HepG2 (cell line): ENCODE measurements around the gene KIF3A. TPM values are rescaled to one million over a fixed set of nuclear protein-coding genes. Genes with fewer than 3 reads are reported as not detected.

Experiments
- DNMT1 ChIP-seq: sonication (generic); formaldehyde crosslinking; IDR thresholded peaks from 2 replicates; pipeline ENCODE4 v1.5.1; 2020; ENCODE audit warnings: mild to moderate bottlenecking, missing genetic modification reagents
- HOXA7 ChIP-seq: sonication (generic); formaldehyde crosslinking; IDR thresholded peaks from 2 replicates; pipeline ENCODE4 v1.8.1; 2022; ENCODE audit warnings: mild to moderate bottlenecking, missing genetic modification reagents, moderate library complexity
- KDM6A ChIP-seq: IDR thresholded peaks from 2 replicates; pipeline ENCODE4 v1.6.1; 2016; ENCODE audit warnings: low read depth
- NFIB ChIP-seq: sonication (generic); formaldehyde crosslinking; IDR thresholded peaks from 2 replicates; pipeline ENCODE4 v1.9.0; 2021; ENCODE audit warnings: missing genetic modification reagents, mild to moderate bottlenecking, borderline replicate concordance
- NONO ChIP-seq, 2 experiments: fragments of 450-650 bp in 1 of 2; sonication (generic) in 1 of 2; formaldehyde crosslinking in 1 of 2; IDR thresholded peaks in 1 of 2; conservative IDR thresholded peaks in 1 of 2; 2 replicates each; pipeline versions ENCODE4 v1.6.1 to v1.8.0; 2017 to 2022; ENCODE audit warnings: mild to moderate bottlenecking in 1 of 2, missing genetic modification reagents in 1 of 2, moderate library complexity in 1 of 2
- NR2F2 ChIP-seq: IDR thresholded peaks from 2 replicates; pipeline ENCODE4 v1.6.1; 2012; ENCODE audit warnings: low read depth, inconsistent platforms, borderline replicate concordance
- SAP130 ChIP-seq: IDR thresholded peaks from 2 replicates; pipeline ENCODE4 v1.6.1; 2016; ENCODE audit warnings: low read depth
- ZFP62 ChIP-seq: sonication (generic); formaldehyde crosslinking; IDR thresholded peaks from 2 replicates; pipeline ENCODE4 v1.4.0; 2020; ENCODE audit warnings: missing genetic modification reagents
- ZNF550 ChIP-seq: sonication (generic); formaldehyde crosslinking; IDR thresholded peaks from 2 replicates; pipeline ENCODE4 v1.4.0; 2020; ENCODE audit warnings: mild to moderate bottlenecking, missing genetic modification reagents, borderline replicate concordance
- ZNF557 ChIP-seq: sonication (generic); formaldehyde crosslinking; IDR thresholded peaks from 2 replicates; pipeline ENCODE4 v1.4.0; 2020; ENCODE audit warnings: missing genetic modification reagents
- ZNF644 ChIP-seq: IDR thresholded peaks from 2 replicates; pipeline ENCODE4 v1.6.1; 2016; ENCODE audit warnings: low read depth
- ZNF879 ChIP-seq: sonication (generic); formaldehyde crosslinking; IDR thresholded peaks from 2 replicates; pipeline ENCODE4 v1.8.1; 2023; ENCODE audit warnings: missing genetic modification reagents
- polyA plus RNA-seq, 8 experiments: library from polyadenylated mRNA; depleted of rRNA in 3 of 8; stranded (reverse) in 7 of 8; unstranded in 1 of 8; fragments of >200 nt; fragmentation: Illumina TruSeq in 4 of 8; extraction: Trizol in 4 of 8; gene quantifications; 2 replicates each; pipeline versions ENCODE4 v1.2.1 to v1.2.3, GENCODE V29; 2011 to 2016; ENCODE audit warnings: low read depth in 4 of 8, missing spikeins in 1 of 8, mixed read lengths in 1 of 8; ENCODE audit not compliant: insufficient read depth in 1 of 8
- total RNA-seq, 5 experiments: library from RNA; depleted of rRNA; stranded (reverse); fragments of >200 nt; fragmentation: Illumina TruSeq; extraction: Trizol; gene quantifications; 2 replicates each; pipeline ENCODE4 v1.2.3, GENCODE V29; 2016; ENCODE audit warnings: low read depth in 1 of 5
- TF ChIP-seq, protein P1 (sequence below): sonication (generic); formaldehyde crosslinking; IDR thresholded peaks from 2 replicates; pipeline ENCODE4 v1.4.0; 2020; ENCODE audit warnings: missing genetic modification reagents
- TF ChIP-seq, protein P2 (sequence below), 2 experiments: sonication (generic) in 1 of 2; formaldehyde crosslinking in 1 of 2; IDR thresholded peaks; 2 replicates each; pipeline versions ENCODE4 v1.5.1 to v1.6.1; 2011 to 2020; ENCODE audit warnings: borderline replicate concordance in 1 of 2, low read depth in 1 of 2, low read length in 1 of 2, mild to moderate bottlenecking in 1 of 2, missing genetic modification reagents in 1 of 2, moderate library complexity in 1 of 2
- TF ChIP-seq, protein P3 (sequence below): sonication (generic); formaldehyde crosslinking; IDR thresholded peaks from 2 replicates; pipeline ENCODE4 v1.4.0; 2020; ENCODE audit warnings: missing genetic modification reagents
- TF ChIP-seq, protein P4 (sequence below): sonication (generic); formaldehyde crosslinking; IDR thresholded peaks from 2 replicates; pipeline ENCODE4 v1.8.1; 2023; ENCODE audit warnings: missing genetic modification reagents, inconsistent platforms, borderline replicate concordance
- TF ChIP-seq, protein P5 (sequence below), 2 experiments: IDR thresholded peaks; 2 replicates each; pipeline ENCODE4 v1.6.1; 2011 to 2012; ENCODE audit warnings: low read length in 2 of 2, borderline replicate concordance in 1 of 2, low read depth in 1 of 2, mild to moderate bottlenecking in 1 of 2, moderate library complexity in 1 of 2

KIF3A gene
- total and polyA plus RNA-seq, 2 of the 13 experiments (the other 11 are each of a cell fraction or from before 2014, with no cell fraction given): 2.3 to 8.4 TPM

DNA sequence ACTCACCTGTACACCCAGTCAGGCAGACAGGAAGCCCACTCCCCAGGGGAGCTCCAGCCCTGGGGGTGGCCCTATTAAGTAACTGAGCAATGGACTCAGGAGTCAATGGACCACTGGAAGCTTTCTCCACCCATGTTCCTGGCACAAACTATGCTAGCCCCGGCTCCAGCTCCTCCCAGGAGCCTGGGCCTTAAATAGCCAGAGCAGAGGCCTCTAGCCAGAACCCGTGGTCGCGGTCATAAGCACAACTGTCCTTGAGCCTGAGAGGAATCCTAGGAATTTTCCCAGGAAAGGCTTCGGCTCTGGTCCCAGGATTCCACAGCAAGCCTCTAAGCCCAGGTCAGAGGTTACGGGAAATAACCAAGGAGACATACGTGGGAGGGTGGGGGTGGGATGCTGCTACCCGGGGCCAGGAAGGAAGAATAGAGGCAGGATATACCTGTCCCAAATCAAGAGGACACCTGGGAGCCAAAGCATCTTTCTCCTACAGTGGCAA, 34.2 kb upstream of the KIF3A start (continued):
- TF ChIP-seq, protein P1, sequence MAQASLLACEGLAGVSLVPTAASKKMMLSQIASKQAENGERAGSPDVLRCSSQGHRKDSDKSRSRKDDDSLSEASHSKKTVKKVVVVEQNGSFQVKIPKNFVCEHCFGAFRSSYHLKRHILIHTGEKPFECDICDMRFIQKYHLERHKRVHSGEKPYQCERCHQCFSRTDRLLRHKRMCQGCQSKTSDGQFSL (CRISPR knock-in tag): no peak
- TF ChIP-seq KDM6A (CRISPR knock-in tag): no peak
- no peak for TF ChIP-seq ZNF644 (CRISPR knock-in tag)
- TF ChIP-seq, protein P2, sequence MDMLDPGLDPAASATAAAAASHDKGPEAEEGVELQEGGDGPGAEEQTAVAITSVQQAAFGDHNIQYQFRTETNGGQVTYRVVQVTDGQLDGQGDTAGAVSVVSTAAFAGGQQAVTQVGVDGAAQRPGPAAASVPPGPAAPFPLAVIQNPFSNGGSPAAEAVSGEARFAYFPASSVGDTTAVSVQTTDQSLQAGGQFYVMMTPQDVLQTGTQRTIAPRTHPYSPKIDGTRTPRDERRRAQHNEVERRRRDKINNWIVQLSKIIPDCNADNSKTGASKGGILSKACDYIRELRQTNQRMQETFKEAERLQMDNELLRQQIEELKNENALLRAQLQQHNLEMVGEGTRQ (IDR thresholded peaks at IDR 0.05; ENCODE audit: low read depth, low read length): no peak
- TF ChIP-seq, protein P2 (CRISPR knock-in tag; IDR thresholded peaks at IDR 0.05; ENCODE audit: borderline replicate concordance): no peak
- TF ChIP-seq, protein P3, sequence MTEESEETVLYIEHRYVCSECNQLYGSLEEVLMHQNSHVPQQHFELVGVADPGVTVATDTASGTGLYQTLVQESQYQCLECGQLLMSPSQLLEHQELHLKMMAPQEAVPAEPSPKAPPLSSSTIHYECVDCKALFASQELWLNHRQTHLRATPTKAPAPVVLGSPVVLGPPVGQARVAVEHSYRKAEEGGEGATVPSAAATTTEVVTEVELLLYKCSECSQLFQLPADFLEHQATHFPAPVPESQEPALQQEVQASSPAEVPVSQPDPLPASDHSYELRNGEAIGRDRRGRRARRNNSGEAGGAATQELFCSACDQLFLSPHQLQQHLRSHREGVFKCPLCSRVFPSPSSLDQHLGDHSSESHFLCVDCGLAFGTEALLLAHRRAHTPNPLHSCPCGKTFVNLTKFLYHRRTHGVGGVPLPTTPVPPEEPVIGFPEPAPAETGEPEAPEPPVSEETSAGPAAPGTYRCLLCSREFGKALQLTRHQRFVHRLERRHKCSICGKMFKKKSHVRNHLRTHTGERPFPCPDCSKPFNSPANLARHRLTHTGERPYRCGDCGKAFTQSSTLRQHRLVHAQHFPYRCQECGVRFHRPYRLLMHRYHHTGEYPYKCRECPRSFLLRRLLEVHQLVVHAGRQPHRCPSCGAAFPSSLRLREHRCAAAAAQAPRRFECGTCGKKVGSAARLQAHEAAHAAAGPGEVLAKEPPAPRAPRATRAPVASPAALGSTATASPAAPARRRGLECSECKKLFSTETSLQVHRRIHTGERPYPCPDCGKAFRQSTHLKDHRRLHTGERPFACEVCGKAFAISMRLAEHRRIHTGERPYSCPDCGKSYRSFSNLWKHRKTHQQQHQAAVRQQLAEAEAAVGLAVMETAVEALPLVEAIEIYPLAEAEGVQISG (CRISPR knock-in tag): peak; percentile 21; the same call in 1 of the 2 replicates
- no peak for TF ChIP-seq NFIB
- no peak for TF ChIP-seq HOXA7
- TF ChIP-seq DNMT1 (CRISPR knock-in tag): no peak
- no peak for TF ChIP-seq ZNF557
- TF ChIP-seq ZNF550: no peak
- TF ChIP-seq SAP130 (CRISPR knock-in tag): peak; percentile 38; the same call in 1 of the 2 replicates
- TF ChIP-seq NONO (IDR thresholded peaks at IDR 0.05): no peak
- TF ChIP-seq NONO (CRISPR knock-in tag; conservative IDR thresholded peaks at IDR 0.05): no peak
- TF ChIP-seq, protein P4, sequence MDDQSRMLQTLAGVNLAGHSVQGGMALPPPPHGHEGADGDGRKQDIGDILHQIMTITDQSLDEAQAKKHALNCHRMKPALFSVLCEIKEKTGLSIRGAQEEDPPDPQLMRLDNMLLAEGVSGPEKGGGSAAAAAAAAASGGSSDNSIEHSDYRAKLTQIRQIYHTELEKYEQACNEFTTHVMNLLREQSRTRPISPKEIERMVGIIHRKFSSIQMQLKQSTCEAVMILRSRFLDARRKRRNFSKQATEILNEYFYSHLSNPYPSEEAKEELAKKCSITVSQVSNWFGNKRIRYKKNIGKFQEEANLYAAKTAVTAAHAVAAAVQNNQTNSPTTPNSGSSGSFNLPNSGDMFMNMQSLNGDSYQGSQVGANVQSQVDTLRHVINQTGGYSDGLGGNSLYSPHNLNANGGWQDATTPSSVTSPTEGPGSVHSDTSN (CRISPR knock-in tag): no peak
- no peak for TF ChIP-seq ZFP62 (CRISPR knock-in tag)
- TF ChIP-seq, protein P5, sequence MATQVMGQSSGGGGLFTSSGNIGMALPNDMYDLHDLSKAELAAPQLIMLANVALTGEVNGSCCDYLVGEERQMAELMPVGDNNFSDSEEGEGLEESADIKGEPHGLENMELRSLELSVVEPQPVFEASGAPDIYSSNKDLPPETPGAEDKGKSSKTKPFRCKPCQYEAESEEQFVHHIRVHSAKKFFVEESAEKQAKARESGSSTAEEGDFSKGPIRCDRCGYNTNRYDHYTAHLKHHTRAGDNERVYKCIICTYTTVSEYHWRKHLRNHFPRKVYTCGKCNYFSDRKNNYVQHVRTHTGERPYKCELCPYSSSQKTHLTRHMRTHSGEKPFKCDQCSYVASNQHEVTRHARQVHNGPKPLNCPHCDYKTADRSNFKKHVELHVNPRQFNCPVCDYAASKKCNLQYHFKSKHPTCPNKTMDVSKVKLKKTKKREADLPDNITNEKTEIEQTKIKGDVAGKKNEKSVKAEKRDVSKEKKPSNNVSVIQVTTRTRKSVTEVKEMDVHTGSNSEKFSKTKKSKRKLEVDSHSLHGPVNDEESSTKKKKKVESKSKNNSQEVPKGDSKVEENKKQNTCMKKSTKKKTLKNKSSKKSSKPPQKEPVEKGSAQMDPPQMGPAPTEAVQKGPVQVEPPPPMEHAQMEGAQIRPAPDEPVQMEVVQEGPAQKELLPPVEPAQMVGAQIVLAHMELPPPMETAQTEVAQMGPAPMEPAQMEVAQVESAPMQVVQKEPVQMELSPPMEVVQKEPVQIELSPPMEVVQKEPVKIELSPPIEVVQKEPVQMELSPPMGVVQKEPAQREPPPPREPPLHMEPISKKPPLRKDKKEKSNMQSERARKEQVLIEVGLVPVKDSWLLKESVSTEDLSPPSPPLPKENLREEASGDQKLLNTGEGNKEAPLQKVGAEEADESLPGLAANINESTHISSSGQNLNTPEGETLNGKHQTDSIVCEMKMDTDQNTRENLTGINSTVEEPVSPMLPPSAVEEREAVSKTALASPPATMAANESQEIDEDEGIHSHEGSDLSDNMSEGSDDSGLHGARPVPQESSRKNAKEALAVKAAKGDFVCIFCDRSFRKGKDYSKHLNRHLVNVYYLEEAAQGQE (IDR thresholded peaks at IDR 0.05; ENCODE audit: borderline replicate concordance in 1 of 2, low read depth in 1 of 2, low read length in 2 of 2): no peak
- TF ChIP-seq NR2F2: peak; percentile 10; the same call in 1 of the 2 replicates
- TF ChIP-seq ZNF879 (CRISPR knock-in tag): no peak
- TF ChIP-seq, all 625 proteins: peak for 41
